ENCODE measurements around the gene COMMD2.

COMMD2 gene

GRCh38 chr3:149744606-149745005 is 7.7 kb downstream of the COMMD2 start:
- no peak for DNase-seq (ENCODE audit: low read depth)
- TF ChIP-seq CTCF (IDR thresholded peaks at IDR 0.05; ENCODE audit: insufficient read depth, low read depth, low read length, missing control alignments), result no peak
- no peak overlapping the region for H3K4me3 ChIP-seq (ENCODE audit: low read length)

- H3K4me3 ChIP-seq (ENCODE audit: low read length), result no peak overlapping the region
- no peak for TF ChIP-seq CTCF (IDR thresholded peaks at IDR 0.05; ENCODE audit: insufficient read depth, low read depth, low read length, missing control alignments)
- no peak for DNase-seq (ENCODE audit: low read depth)
Observed at GRCh38 chr3:149744151-149744550, 8.1 kb downstream of the COMMD2 start.

GRCh38 chr3:149739396-149739795 is 12.9 kb downstream of the COMMD2 start:
- TF ChIP-seq CTCF (IDR thresholded peaks at IDR 0.05; ENCODE audit: insufficient read depth, low read depth, low read length, missing control alignments), result no peak
- DNase-seq (ENCODE audit: low read depth), result no peak
- no peak overlapping the region for H3K4me3 ChIP-seq (ENCODE audit: low read length)

GRCh38 chr3:149738876-149739275 is 13.4 kb downstream of the COMMD2 start:
- H3K4me3 ChIP-seq (ENCODE audit: low read length), result no peak overlapping the region
- peak; percentile 54 for DNase-seq (ENCODE audit: low read depth)
- no peak for TF ChIP-seq CTCF (IDR thresholded peaks at IDR 0.05; ENCODE audit: insufficient read depth, low read depth, low read length, missing control alignments)

- no peak overlapping the region for H3K4me3 ChIP-seq (ENCODE audit: low read length)
- no peak for TF ChIP-seq CTCF (IDR thresholded peaks at IDR 0.05; ENCODE audit: insufficient read depth, low read depth, low read length, missing control alignments)
- DNase-seq (ENCODE audit: low read depth), result no peak
Observed at GRCh38 chr3:149736953-149737205, 15.4 kb downstream of the COMMD2 start.

GRCh38 chr3:149736175-149736952 is 15.9 kb downstream of the COMMD2 start:
- DNase-seq (ENCODE audit: low read depth), result peak; percentile 81
- no peak for TF ChIP-seq CTCF (IDR thresholded peaks at IDR 0.05; ENCODE audit: insufficient read depth, low read depth, low read length, missing control alignments)
- no peak overlapping the region for H3K4me3 ChIP-seq (ENCODE audit: low read length)

GRCh38 chr3:149732234-149732633 is 20.1 kb downstream of the COMMD2 start:
- TF ChIP-seq CTCF (IDR thresholded peaks at IDR 0.05; ENCODE audit: insufficient read depth, low read depth, low read length, missing control alignments), result no peak
- no peak for DNase-seq (ENCODE audit: low read depth)
- no peak overlapping the region for H3K4me3 ChIP-seq (ENCODE audit: low read length)
